Activated T-helper 1 cell treated with Interleukin-2 at 50 U/mL for 16 hours (primary cell): Measurements from ENCODE around the gene TIAM2.

ENCODE experiments used
- DNase-seq: peaks from one replicate; pipeline ENCODE4 v3.0.0-alpha.2; 2020; ENCODE audit warnings: low read depth

The TIAM2 gene

DNA sequence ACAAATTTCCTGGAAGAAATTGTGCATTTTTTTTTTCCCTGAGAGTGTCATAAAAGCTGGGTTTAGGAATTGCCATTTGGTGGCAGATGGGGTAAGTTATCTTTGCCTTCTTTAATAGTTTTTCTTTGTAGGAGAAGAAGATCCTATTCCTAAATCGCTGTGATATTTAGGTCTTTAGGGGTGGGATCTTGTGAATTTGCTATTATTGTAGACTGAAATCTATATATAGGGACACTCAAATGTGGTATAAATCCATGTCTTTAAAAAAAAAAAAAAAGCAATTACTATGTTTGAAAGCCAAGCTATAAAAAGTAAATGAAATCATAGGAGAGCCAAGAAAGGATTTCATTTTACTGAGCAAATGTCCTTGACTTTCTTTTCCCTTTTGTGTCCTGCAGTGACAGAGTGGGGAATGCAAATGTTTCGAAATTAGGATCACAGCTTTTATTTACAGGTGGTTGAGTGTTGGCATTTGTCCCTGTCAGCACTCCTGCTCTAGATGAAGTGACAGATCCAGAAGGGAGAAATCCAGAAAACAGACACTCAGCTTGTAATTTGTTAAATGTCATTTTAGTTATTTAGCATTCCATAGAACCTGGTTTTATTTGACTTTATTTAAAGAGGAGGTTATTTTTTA lies 29.4 kb downstream of the TIAM2 start:
- DNase-seq: no peak

DNA sequence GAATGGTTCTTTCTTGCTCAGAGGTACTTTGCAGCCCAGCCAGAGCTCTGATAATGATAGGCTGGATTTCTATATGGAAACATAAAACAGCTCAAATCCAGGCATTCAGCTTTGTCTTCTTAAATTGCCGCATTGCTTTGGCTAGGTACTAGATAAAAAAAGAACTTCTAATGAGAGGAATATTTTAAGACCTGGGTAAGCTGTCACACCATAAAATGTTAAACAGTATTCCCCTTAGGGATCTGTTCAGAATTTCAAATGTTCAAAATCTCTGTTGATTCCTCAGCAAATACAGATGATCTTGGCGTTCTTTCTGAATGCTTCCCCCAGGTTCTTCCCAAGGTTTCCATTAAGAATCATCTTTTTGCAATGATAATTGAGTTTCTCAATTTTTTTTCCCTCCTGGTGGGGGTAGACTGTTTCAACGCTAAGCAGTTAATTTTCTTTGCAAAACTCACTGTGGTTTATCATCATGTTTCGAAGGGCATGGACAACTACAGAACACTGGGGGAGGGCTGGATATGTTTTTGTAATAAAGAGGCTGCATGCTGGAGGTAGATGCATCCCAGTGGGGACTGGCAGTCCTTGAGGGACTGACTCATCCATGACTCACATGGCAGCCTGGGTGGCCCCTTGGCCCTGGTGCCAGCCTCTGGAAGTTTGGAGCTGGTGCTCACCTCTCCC lies 31.0 kb downstream of the TIAM2 start:
- DNase-seq: no peak

DNA sequence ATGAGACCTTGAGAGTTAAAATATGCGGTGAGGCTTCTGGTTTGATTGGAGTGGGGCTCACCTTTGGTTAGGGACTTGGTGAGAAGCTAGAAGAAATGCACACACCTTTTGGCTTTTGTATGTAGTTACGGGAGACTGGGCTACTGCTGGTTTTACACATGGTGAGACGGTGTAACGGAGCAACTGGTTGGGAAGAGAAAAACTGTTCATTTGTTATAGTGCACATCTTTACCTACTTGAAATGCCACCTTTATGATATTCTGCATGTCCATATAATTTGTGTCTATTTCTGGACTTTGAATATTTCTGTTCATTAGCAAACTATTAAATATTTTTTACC lies 31.6 kb downstream of the TIAM2 start:
- no peak for DNase-seq

DNA sequence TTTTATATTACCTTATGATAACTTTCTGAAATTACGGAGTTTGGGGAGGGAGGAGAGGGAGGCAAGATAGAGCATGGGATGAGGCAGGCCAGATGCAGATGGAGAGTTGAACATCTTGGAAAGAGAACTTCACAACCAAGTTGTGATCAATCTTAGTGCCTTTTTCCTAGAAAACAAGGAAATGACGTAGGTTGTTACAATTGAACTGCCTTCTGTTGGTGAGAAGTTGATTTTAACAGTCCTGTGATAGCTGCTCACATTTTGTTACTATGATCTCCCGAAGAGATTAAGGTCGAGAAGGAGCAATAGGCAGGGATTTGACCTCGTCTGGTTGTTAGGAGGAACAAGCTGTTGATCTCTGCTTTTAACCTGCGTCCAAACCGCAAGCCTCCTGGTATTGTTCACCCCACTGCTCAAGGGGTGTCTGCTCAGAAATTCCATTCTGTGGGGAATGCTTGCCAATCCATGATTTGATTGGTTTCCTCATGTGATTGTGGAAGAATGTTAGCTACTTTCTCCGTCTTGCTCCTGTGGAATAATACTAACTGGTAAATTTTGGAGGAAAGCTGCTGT lies 35.1 kb downstream of the TIAM2 start:
- DNase-seq: no peak

DNA sequence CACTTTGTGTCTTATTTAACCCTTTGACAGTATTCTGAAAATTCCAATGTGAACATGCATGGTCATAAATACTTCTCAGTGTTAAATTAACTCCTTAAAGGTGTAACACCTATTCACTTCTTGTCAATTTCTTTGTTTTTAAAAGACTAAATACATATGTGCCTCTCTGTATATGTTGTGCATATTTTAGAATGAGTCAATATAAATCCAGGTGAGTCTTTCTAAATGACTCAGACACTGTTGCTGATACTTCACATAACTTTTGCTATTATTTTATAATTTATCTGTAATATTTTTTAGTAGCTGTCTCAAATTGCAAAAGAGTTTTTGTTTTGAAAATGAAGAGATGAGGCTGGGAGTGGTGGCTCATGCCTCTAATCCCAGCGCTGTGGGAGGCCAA lies 36.0 kb downstream of the TIAM2 start:
- DNase-seq: no peak

DNA sequence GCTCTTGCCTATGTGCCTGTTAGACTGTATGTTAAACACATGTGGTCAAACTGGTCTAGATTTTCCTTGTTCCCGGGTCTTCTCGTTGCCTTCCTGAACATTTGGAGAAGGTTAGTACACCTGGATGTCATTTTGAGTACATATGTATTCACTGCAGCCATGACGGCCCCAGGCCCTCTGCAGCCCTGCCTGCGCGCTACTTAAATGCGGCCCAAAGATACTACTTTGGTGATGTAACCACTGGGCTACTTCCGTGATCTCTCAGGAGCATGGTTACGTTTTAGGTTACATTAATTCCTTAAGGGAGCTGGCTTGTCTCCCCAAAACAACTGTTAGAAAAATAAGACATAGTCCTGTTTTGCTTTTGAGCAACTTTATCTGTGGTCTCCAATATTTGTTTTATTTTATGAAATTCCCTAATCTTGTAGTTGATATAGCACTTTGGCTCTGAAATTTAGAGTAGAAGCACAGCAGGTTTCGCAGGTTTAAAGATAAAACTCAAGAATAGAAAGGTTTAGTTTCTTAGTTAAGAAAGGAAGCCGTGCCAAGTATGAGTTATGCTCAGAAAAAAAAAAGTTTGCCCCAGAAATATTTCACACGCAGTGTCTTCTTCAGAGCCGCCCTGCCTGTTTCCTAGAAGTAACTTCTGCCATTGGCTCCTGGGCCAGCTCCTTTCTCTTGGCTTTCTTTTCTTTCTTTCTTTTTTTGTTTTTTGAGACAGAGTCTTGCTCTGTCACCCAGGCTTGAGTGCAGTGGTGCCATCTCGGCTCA lies 38.1 kb downstream of the TIAM2 start:
- no peak for DNase-seq

DNA sequence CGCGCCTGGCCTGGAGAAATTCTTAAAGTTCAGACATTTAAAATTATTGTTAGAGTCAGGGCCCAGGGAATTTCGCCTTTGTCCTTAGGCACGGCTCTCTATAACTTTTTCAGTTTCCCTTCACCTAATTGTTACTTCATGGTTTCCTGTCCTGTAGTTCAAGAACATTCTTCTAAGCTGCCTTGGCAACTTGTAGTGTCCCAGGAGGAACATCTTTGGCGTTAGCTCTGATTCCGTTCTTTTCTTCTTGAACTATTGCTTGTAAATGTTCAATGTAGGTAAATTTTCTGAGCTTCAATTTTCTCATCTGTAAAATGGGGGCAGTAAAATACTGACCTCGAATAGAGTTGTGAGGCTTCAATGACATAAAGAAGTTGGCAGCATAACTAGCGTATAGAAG lies 41.8 kb downstream of the TIAM2 start:
- DNase-seq: no peak

DNA sequence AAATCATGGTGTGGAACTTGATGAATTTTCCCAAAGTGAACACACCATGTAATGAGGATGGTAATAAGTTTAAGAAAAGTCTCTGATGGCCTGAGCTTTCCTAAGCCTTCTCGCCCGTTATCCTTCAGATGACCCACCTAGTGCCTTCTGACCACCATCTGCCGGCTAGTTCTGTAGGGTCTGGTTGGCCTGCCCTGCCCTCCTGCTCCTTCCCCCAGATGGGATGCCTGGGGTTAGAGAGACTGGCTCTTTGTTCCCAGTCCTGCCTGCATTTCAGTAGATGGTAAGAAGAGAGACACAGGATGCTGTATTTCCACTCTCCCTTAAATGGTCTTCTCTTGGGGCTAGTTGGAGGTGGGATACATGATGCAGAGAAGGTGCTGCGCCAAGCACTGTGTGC lies 43.0 kb downstream of the TIAM2 start:
- DNase-seq: no peak

DNA sequence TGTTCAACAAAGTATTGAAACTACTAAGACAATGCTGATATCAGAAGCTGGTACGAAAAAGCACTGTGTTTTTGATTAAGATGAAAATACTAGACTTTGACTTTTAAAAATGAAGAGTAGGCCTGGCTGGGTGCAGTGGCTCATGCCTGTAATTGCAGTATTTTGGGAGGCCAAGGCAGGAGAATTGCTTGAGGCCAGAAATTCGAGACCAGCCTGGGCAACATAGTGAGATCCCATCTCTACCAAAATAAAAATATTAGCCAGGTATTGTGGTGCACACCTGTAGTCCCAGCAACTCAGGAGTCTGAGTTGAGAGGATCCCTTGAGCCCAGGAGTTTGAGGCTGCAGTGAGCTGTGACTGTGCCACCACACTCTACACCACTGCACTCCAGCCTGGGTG lies 43.4 kb downstream of the TIAM2 start:
- DNase-seq: no peak

DNA sequence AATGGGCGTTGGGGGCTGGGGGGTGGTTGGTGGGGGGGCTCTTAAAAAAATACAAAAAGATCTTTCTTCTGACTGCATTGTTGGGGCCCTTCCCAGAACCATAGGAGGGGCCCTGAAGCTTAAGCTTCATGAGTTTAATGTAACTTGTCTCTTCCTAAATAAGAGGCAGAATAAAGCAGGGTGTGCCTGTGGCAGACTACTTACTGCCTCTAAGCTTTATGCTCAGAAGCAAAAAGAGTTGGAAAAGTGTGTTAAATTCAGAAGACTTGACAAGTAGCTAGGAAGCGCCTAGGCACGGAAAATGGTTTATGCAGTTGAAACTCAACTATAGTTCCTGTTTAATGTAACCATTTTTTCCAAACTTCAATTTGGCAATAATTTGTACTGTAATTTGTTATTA lies 44.5 kb downstream of the TIAM2 start:
- no peak for DNase-seq

DNA sequence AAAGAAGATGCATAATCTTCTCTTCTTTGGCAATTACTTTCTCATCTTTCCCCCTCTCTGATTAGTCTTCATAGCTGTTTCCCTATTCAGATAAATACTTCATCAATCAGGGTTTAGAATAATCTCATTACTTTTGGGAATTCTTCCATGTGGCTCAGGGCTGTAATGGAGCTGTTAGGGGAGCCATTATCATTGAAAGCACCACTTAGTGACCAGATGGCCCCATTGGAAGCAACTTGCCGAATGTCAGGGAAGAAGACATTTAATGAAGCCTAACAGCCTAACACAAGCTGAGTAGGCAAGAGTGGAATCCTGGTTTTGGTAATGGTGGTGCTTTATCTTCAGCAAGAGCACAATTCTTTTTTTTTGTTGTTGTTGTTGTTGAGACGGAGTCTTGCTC lies 45.0 kb downstream of the TIAM2 start:
- no peak for DNase-seq

DNA sequence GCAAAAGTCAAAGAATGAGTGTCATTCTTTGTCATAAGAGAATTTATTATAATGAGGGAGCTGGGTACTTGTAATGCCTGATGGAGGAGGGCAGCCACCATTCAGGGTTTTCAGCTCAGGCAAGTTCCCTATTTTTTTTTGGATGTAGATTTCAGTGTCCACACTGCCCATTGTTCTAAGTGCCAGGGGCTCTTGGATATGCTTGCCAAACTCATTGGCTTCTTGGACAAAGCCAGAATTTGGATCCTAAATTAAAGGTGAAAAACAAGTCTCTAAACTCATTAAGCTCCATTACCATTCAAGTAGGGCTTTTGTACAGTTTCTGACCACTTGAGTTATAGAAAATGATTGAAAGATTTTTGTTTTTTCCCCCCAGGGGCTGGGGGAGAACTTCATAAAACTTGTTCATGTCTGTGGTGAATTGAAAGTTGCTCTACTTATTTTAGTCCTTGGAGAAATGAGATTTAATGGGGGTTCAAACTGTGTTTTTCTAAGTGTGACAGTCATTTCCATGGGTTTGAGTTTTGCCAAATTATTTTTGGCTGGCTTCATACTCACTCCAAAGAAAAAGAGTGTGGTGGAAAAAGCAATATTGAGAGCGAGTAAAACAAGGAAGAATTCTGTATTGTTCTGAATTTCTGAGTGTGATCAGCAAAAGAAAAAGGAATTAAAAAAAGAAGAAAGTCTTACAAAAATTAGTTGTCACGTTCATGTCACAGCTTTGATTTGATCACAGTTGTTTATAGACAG lies 46.0 kb downstream of the TIAM2 start:
- no peak for DNase-seq

DNA sequence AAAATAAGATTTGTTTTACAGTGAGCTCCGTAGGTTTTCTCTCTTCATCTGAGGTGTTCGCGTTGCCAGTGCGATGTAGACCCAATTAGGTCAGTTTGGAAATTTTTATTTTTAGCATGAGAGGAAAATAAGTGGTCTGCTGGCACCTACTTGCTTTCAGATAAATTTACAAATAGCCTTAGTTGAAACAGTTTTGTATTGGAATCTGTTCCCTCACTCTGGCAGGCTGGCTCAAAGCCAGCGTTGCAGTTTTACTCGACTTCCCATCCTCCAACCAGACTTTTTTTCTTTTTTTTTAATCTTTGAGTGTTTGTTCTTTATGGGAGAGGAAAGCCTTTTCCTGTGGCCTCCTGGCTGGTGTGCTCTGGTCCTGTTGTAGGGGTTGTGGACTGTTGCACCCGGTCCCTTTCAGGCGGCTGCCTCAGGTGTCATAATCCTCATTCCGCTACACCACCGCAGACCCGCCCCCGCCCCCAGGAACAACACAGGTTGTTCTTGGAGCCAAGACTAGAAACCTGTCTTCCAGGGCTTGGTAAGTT lies 46.7 kb downstream of the TIAM2 start:
- DNase-seq: no peak

DNA sequence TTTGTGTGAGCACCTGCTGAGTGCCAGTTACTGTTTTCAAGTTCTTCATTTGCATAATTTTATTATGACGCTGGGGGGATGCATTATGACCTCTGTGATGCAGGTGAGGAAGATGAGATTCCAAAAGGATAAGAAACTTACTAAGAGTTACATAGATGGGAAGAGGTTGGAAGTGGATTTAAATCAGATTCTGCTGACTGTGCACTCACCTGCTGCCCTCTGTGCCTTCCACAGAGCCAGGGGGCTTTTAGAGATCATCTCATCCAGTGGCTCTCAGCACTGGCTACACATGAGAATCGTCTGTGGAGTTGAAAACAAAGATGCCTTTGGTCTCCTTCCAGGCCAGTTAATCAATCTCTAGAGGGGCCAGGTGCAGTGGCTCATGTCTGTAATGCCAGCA lies 47.9 kb downstream of the TIAM2 start:
- DNase-seq: no peak

DNA sequence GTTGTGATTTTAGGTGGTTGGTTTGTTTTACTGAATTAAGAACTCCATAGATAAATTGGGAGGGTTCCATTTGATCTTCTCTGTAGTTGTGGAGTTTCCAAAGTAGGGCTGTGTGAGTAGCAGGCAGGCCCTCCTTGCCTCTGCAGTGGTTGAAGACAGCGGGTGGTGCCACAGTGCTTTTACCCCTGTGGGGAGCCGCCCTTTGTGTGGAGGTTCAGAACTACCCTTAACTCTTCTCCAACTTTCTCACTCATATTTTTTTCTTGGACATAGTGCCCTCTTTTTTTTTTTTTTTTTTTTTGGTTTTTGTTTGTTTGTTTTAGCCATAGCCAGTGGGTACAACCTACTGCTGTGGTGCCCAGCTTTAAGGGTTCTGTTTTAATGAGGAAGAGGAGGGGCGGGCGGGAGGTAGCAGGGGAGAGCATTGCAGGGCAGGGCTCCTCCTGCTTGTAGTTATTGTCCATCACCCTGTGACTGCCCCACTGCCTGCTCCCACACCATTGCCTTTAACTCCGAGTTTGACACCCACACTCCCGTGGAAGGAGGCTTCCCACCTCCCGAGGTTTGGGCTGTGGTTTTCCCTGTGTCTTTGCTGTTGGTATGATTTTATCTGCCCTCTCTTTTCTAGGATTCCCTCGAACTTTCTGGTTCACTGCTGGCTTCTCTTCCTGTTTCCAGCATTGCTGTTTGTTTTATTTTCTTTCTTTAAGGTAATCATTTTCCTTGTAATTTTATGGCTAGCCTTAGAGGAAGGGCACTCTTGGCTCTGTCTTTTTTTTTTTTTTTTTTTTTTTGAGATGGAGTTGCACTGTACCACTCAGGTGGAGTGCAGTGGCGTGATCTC lies 50.7 kb downstream of the TIAM2 start:
- no peak for DNase-seq

DNA sequence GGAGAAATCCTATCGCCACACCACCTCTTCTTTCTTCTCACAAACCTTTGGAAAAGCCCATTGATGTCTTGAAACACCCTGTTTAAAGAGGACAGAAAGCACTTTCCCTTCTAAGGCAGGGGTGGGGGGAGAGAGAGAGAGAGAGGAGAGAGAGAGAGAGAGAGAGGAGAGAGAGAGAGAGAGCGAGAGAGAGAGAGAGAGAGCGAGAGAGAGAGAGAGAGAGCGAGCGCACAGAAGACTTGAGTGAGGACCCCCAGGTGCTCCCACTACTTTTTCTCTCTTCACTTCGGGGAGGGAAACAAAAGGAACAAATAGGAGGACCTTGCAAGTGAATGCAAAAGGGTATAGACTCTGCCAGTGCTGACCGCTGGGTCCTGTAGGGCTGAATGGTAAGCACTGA lies 52.4 kb downstream of the TIAM2 start:
- DNase-seq: no peak

DNA sequence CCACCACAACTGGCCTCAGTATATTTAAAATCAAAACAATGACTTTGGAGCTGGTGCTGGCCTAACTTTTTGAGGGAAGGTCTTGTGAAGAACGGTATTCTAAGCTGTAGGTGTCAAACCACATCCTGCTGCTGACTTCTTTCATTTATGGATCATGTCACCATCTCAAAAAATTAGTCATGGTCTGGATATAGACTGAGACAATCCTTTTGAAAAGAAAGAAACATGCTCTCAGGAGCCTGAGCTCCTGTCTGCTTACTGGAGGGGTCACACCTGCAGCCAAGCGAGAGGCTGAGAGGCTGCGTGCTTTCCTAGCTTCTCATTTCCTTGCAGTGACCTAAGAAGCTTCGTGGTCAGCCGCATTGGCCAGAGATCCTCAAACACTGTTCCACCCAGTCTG lies 55.2 kb downstream of the TIAM2 start:
- DNase-seq: no peak

DNA sequence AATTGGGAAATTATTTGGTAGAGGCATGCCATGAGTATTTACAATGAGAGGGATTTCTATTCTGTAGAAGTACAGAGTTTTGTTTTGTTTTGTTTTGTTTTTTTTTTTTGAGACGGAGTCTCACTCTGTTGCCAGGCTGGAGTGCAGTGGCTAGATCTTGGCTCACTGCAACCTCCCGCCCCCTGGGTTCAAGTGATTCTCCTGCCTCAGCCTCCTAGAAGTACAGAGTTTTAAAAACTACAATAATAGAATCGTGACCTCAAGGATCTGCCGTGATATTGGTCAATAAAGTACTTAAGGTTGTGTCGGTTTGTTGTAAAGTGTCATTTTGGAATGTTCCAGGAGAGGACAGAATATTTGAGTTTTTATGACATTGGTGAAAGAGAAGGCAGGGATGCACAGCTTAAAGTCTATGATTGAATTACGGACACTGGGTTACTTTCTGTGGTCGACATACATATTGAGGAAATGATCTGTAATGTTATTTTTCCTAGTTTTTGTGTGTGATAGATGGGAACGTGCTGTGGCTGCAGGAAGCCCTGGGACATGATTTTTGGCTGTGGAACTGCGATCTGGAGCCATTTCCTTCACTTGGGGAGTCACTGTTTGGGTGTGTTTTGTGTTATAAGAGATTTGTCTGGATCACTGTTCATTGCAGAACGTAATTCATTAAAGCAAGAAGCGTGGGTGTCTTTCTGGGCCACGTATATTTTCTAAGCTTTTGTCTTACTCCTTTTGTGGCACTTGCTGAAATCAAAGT lies 59.6 kb downstream of the TIAM2 start:
- no peak for DNase-seq

DNA sequence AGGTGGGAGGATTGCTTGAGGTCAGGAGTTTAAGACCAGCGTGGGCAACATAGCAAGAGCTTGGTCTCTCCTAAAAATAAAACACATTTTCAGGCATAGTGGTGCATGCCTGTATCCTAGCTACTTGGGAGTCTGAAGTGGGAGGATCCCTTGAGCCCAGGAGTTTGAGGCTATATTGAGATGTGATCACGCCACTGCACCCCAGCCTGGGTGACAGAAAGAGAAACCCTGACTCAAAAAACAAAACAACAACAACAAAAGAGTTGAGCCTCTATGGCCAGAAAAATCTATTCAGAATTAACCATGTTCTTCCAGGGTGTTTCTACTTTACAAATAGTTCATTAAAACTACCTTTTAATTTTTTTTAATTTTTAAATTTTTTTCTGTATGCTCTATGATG lies 60.6 kb downstream of the TIAM2 start:
- DNase-seq: no peak

DNA sequence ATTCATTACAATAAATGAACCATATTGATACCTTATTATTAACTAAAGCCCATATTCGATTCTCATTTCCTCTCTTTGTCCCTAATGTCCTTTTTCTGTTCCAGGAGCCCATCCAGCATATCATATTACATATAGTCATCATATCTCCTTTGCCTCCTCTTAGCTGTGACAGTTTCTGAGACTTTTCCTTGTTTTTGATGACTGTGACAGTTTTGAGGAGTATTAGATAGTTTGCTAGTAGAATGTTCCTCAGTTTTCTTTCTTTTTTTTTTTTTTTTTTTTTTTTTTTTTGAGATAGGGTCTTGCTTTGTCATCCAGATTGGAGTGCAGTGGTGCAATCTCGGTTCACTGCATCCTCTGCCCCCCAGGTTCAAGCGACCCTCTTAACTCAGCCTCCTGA lies 61.6 kb downstream of the TIAM2 start:
- no peak for DNase-seq

DNA sequence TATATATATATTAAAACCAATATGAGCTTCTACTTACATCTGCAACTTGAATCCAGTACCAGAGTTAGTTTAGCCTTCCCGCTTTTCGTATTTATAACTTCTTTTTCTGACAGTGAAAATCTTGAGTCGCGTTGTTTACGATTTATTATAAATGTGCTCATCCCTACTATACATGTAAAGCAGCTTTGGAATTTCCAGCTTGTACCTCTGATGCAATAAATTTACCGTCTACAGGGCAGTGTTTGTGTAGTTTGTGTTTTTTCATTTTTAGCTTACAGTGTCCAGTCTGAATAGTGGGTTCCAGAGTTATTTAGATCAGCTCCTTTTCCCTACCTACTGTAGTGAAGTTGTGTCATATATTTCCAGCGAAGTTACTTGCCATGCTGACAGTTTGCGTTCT lies 66.3 kb downstream of the TIAM2 start:
- DNase-seq: no peak
